Upper lobe of left lung (tissue), 6 donors: ENCODE results near the gene DNER. TPM values are rescaled to one million over a fixed set of nuclear protein-coding genes. Genes with fewer than 3 reads are reported as not detected.

Experiments
- ATAC-seq, 2 donors: fragments of 200-7000 bp; cut with Tn5 transposase; one replicate each; pipeline ENCODE4 v1.9.1; 2022; ENCODE audit warnings: mild to moderate bottlenecking in 2 of 2, moderate library complexity in 2 of 2; ENCODE audit not compliant: low FRiP score in 2 of 2
- DNase-seq, 2 donors: peaks; one replicate each; pipeline ENCODE4 v3.0.0-alpha.2; 2019 to 2020
- H3K27ac ChIP-seq, 4 donors: fragments of 200-600 bp; sonication (generic); one replicate each; pipeline ENCODE4 v1.5.1; 2016 to 2019
- H3K27me3 ChIP-seq, 4 donors: fragments of 200-600 bp; sonication (generic); one replicate each; pipeline ENCODE4 v1.5.1; 2017 to 2019
- H3K36me3 ChIP-seq, 4 donors: fragments of 200-600 bp; sonication (generic); one replicate each; pipeline ENCODE4 v1.5.1; 2016 to 2019
- H3K4me1 ChIP-seq, 4 donors: fragments of 200-600 bp; sonication (generic); one replicate each; pipeline ENCODE4 v1.5.1; 2018 to 2019
- H3K4me3 ChIP-seq, 4 donors: fragments of 200-600 bp; sonication (generic); one replicate each; pipeline ENCODE4 v1.5.1; 2017 to 2019; ENCODE audit warnings: mild to moderate bottlenecking in 2 of 4, moderate library complexity in 1 of 4
- H3K9me3 ChIP-seq, 4 donors: fragments of 200-600 bp; sonication (generic); one replicate each; pipeline ENCODE4 v1.5.1; 2018 to 2019
- EP300 ChIP-seq, 4 donors: sonication (generic); formaldehyde crosslinking; IDR thresholded peaks; one replicate each; pipeline ENCODE4 v1.5.1; 2017; ENCODE audit warnings: antibody characterized with exemption in 4 of 4, control low read depth in 2 of 4
- POLR2A ChIP-seq, 4 donors: fragments of 450-650 bp; IDR thresholded peaks; one replicate each; pipeline ENCODE4 v1.5.1; 2016 to 2017; ENCODE audit warnings: antibody characterized with exemption in 4 of 4, mild to moderate bottlenecking in 2 of 4
- POLR2AphosphoS5 ChIP-seq, 2 donors: sonication (generic); formaldehyde crosslinking; IDR thresholded peaks; one replicate each; pipeline ENCODE4 v1.5.1; 2017; ENCODE audit warnings: antibody characterized with exemption in 2 of 2
- WGBS, 2 donors: methylation state at CpG; one replicate each; pipeline ENCODE4 v1.1.5; 2017 to 2018; 5-methylcytosine and 5-hydroxymethylcytosine counted together
- total RNA-seq, 6 donors: library from RNA; depleted of rRNA in 4 of 6; stranded (reverse); fragments of >200 nt in 4 of 6; gene quantifications; one replicate each; pipeline versions ENCODE4 v1.1.0 to v1.2.1, GENCODE V29; 2016 to 2021
- TF ChIP-seq, protein P1 (sequence below), 6 experiments: fragments of 450-650 bp in 4 of 6; fragments of 200-600 bp in 2 of 6; sonication (generic) in 2 of 6; IDR thresholded peaks; one replicate each; pipeline ENCODE4 v1.5.1; 2016 to 2019; ENCODE audit warnings: antibody characterized with exemption in 6 of 6
- donor health status: DM: no; HTN: no; CAD: no; lungs with moderate emphysema.
- donor health status: DM: no; HTN: yes; CAD: no; lungs with severe emphysema.

The DNER gene
- total RNA-seq, 6 donors from 2014 or later = 0.31 to 2.1 (median 0.98) TPM

DNA sequence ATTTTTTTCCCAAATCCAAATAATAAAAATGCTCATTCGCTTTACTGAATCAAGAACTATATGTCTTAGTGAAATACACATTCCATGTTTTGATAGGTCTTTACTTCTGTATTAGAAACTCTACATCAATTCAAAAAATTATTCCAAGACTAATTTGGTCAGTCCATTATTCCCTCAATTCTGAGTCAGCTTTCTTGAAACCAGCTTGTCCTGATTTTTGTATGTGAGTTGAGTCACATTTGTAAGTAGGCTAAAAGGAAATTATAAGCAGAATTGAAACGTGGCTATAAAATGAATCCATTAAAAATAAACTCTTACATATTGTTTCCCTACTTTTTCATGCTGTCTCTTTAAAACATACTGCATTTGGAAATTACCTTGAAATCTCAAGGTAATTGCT lies 113.0 kb downstream of the DNER start:
- Histone ChIP-seq H3K4me1 (no peaks in the 10 kb centered on the region), H3K36me3 (no peaks in the 10 kb centered on the region), H3K27me3 (no peaks in the 10 kb centered on the region), H3K4me3 (no peak overlapping the region), H3K9me3 (no peaks in the 10 kb centered on the region), H3K27ac (no peak overlapping the region)
- DNase-seq = no peak
- TF ChIP-seq POLR2AphosphoS5 (IDR thresholded peaks at IDR 0.05) (no peak), POLR2A (IDR thresholded peaks at IDR 0.05) (no peak), EP300 (IDR thresholded peaks at IDR 0.05) (no peak)
- TF ChIP-seq, protein P1, sequence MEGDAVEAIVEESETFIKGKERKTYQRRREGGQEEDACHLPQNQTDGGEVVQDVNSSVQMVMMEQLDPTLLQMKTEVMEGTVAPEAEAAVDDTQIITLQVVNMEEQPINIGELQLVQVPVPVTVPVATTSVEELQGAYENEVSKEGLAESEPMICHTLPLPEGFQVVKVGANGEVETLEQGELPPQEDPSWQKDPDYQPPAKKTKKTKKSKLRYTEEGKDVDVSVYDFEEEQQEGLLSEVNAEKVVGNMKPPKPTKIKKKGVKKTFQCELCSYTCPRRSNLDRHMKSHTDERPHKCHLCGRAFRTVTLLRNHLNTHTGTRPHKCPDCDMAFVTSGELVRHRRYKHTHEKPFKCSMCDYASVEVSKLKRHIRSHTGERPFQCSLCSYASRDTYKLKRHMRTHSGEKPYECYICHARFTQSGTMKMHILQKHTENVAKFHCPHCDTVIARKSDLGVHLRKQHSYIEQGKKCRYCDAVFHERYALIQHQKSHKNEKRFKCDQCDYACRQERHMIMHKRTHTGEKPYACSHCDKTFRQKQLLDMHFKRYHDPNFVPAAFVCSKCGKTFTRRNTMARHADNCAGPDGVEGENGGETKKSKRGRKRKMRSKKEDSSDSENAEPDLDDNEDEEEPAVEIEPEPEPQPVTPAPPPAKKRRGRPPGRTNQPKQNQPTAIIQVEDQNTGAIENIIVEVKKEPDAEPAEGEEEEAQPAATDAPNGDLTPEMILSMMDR (IDR thresholded peaks at IDR 0.05) = no peak
- WGBS, 2 donors = 60 to 67% methylated on average over 2 of the region's 2 CpGs
- no peak for ATAC-seq

DNA sequence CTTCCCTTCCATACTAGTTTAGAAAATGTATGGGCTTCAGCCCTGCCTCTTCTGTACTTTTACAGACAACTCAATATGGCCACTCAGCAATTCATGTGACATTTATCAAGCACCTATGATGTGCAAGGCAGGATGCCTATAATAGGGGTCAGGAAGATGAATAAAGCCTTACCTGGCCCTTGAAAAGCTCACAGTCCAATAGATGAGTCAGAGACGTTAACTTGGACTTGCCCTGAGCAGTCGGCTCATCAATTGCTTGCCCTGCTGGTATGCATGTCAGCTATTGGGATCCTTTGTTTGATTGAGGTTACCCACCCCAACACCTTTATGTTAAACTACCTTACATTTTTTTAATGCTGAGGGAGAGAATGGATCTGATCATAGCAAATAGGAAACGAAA lies 116.1 kb downstream of the DNER start:
- no peak for ATAC-seq
- TF ChIP-seq, protein P1 (IDR thresholded peaks at IDR 0.05) = no peak
- TF ChIP-seq POLR2A (IDR thresholded peaks at IDR 0.05) (no peak), POLR2AphosphoS5 (IDR thresholded peaks at IDR 0.05) (no peak)
- WGBS, 2 donors = 74 to 83% methylated on average over 3 of the region's 3 CpGs
- DNase-seq = no peak
- Histone ChIP-seq H3K9me3 (no peaks in the 10 kb centered on the region), H3K36me3 (no peaks in the 10 kb centered on the region), H3K4me3 (no peak overlapping the region), H3K27ac (no peak overlapping the region), H3K4me1 (no peaks in the 10 kb centered on the region), H3K27me3 (no peaks in the 10 kb centered on the region)

DNA sequence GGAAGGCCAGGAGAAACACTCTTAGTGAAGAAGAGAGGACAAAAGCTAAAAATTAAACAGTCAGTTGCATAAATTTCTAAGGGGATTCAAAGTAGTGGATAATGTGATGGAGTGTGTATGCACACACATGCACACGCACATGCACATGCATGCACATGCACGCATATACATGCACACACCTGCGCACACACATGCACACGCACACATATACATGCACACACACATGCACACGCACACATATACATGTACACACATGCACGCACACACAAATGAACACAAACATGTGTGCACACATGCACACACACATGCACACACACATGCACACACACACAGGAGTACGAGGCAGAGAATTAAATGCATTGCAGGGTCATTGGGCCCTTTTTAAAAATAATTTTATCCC lies 117.6 kb downstream of the DNER start:
- no peaks in the 10 kb centered on the region for H3K36me3 ChIP-seq
- H3K4me3 ChIP-seq = no peak overlapping the region
- no peak overlapping the region for H3K27ac ChIP-seq
- H3K4me1 ChIP-seq = no peaks in the 10 kb centered on the region
- 58 to 67% methylated on average over 7 of the region's 7 CpGs for WGBS, 2 donors
- DNase-seq = no peak
- H3K27me3 ChIP-seq = no peaks in the 10 kb centered on the region
- ATAC-seq = no peak
- no peaks in the 10 kb centered on the region for H3K9me3 ChIP-seq
- TF ChIP-seq POLR2AphosphoS5 (IDR thresholded peaks at IDR 0.05) = no peak
- TF ChIP-seq, protein P1 (IDR thresholded peaks at IDR 0.05) = no peak
- TF ChIP-seq EP300 (IDR thresholded peaks at IDR 0.05) = no peak
- no peak for TF ChIP-seq POLR2A (IDR thresholded peaks at IDR 0.05)

DNA sequence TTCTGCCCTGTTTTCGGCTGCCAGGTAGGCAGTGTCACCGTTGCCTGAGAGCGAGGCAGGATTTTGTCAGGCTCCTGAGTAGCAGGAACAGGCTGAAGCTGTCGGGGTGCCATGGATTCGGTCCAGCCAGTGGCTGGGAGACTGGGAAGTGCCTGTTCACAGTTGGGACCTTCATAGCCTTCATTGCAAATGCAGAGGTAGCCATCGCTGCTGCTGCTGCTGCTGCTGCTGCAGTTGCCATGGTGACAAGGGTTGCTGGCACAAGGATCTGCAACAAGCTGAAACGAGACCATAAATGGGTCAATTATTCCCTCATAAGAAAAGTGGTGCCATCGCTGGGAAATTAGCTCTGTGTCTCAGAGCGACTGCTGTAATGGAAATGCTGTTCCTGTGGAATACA lies 122.7 kb downstream of the DNER start:
- Histone ChIP-seq H3K36me3 (no peaks in the 10 kb centered on the region), H3K4me1 (peaks cover 0 to 6% (median 2%) of the 10 kb centered on the region in 4 donors), H3K9me3 (no peaks in the 10 kb centered on the region), H3K27me3 (no peaks in the 10 kb centered on the region), H3K27ac (no peak overlapping the region), H3K4me3 (no peak overlapping the region)
- 73 to 78% methylated on average over 8 to 9 of the region's 9 CpGs for WGBS, 2 donors
- no peak for DNase-seq
- TF ChIP-seq, protein P1 (IDR thresholded peaks at IDR 0.05) = no peak
- TF ChIP-seq POLR2AphosphoS5 (IDR thresholded peaks at IDR 0.05) (no peak), EP300 (IDR thresholded peaks at IDR 0.05) (no peak), POLR2A (IDR thresholded peaks at IDR 0.05) (no peak)
- no peak for ATAC-seq
